GM11168 (cell line): ENCODE results near the gene ARL2BP.
"Not testable (repeated sequence)": the region's sequence is repeated elsewhere in the genome, so short reads cannot be mapped to it uniquely, and the experiment has no call there.

Experiments
- in situ Hi-C: fragments of 300-500 bp; cut with MboI; formaldehyde crosslinking; loops from one replicate; pipeline ENCODE4 v1.12.0; 2022; ENCODE audit warnings: low sequenced_read_pairs; ENCODE audit not compliant: unreplicated experiment

Gene ARL2BP

DNA sequence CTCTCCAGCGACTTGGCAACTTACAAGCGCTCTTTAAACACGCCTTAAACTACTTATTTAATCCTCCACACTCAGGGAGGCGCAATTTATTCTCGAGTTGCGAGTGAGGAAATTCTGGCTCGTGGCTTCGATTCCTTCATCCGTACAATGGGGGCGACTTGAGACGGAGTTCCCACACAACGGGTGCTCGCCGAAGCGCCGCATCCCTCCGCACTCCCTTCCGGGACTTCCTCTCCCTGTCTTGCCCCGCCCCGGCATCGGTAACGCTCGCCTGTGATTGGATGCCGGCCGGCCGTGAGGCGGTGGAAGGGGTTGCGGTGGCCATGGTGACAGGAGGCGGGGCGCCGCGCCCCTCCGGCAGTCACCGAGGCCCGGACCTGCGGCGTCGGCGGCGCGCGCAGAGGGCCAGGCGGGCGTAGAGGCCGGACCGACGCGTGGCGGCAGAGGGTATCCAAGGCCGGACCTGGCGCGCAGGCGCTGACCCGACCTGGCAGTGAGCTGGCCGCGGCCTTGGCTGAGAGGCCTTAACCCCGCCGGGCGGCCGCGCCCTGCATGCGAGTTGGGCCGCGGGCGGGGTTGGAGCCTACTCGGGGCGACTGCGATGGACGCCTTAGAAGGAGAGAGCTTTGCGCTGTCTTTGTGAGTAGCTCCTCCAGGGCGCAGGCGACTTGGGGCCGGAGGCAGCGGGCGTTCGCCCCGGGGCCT lies at the start of gene ARL2BP:
TSS of gene ARL2BP (plus strand) at position 493 of the 705 bp plus-strand sequence. CDS start at position 602, 109 bp downstream.
- in situ Hi-C loops: no loop called here

DNA sequence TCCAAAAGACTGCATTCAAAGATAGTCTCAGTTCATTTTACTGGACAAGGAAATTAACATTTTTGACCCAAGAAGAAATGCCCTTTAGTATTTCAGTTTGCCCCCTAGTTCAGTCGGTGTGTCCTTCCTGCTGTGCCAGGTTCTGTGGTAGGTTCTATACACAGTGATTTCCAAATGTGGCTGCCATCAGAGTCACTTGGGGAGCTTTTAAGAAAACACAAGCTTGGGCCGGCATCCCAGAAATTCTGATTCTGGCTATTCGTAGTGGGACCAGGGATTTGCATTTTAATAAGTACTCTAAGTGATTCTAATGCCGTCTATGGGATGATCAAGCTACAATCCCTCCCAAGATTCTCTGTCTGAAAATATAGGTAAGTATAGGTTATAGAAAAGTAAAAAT lies 48.8 kb upstream of the ARL2BP start:
- in situ Hi-C loops: no loop called here

DNA sequence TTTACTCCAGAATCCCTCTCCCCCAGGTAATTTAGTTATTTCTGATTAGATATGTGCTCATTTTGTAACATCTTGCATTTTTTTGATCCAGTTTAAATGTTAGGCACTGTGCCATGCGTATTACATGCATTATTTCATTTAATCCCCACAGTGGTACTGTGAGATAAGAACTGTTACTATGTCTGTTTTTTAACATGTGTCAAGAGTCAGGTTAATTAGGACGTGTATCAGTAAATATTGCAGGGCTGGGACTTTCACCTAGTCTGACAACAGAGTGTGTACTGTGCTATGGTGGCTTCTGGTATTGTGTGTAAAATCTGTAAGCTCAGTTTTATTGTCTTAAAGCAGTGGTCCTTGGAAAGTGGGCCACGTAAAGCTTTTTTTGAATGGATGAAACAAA lies 48.3 kb upstream of the ARL2BP start:
- in situ Hi-C loops: no loop called here

DNA sequence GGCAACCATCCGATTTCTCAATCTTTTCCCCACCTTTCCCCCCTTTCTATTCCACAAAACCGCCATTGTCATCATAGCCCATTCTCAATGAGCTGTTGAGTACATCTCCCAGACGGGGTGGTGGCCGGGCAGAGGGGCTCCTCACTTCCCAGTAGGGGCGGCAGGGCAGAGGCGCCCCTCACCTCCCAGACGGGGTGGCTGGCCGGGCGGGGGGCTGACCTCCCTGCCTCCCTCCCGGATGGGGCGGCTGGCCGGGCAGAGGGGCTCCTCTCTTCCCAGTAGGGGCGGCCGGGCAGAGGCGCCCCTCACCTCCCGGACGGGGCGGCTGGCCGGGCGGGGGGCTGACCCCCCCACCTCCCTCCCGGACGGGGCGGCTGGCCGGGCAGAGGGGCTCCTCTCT lies 44.7 kb upstream of the ARL2BP start:
- in situ Hi-C loops: not testable (repeated sequence)

DNA sequence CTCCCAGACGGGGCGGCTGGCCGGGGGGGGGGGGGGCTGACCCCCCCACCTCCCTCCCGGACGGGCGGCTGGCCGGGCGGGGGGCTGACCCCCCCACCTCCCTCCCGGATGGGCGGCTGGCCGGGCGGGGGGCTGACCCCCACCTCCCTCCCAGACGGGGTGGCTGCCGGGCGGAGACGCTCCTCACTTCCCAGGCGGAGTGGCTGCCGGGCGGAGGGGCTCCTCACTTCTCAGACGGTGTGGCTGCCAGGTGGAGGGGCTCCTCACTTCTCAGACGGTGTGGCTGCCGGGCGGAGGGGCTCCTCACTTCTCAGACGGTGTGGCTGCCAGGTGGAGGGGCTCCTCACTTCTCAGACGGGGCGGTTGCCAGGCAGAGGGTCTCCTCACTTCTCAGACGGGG lies 44.1 kb upstream of the ARL2BP start:
- in situ Hi-C loops: not testable (repeated sequence)

DNA sequence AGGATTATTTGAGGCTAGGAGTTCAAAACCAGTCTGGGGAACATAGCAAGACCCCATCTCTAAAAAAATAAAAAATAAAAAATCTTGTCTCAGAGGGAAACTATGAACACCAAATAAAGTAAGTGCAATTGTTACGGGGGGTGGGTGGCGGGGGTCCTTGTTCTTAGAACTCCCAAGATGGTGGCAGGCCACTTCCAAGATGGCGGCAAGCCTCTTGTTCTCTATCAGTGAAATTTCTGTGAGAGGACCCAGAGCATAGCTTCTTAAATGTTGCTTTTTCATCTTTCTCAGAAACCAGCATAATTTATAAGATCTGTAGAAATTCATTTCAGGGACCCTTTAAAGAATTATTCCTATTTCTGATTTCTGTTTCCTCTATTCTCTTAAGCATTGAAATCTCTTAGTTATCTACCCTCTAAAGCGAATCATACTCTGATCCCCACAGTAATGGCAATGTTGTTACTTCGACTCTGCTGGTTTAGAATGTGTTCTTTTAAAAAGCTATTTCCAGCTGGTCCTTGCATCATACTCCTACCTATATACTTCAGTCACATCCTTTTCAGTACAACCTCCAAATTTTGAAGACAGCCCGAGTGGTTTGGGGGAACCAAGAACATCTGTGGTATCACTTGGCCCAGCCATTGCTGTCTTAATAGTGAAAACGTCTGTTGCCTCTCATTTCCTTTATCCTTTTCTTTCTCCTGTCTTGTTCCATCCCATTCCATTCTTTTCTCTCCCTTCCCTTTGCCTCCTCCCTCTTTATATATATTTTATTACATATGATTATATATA lies 42.8 kb upstream of the ARL2BP start:
- in situ Hi-C loops: no loop called here

DNA sequence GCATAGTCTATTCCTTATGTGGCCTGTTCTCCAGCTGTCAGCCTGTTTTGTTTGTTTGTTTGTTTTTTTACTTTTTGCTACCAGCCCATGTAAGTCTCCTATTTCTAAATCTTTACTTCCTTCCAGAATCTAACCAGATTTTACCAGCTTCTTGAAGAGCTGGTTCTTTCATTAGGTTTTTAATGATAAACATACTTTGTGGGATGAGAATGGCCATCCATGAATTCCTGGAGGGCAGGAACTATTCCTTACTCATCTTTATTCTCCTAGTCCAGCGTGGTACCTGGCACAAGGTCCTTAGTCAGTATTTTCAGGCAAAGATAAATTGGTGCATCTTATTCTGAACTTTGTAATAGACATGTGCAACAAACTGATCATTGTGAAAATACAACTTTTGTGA lies 41.6 kb upstream of the ARL2BP start:
- in situ Hi-C loops: no loop called here

DNA sequence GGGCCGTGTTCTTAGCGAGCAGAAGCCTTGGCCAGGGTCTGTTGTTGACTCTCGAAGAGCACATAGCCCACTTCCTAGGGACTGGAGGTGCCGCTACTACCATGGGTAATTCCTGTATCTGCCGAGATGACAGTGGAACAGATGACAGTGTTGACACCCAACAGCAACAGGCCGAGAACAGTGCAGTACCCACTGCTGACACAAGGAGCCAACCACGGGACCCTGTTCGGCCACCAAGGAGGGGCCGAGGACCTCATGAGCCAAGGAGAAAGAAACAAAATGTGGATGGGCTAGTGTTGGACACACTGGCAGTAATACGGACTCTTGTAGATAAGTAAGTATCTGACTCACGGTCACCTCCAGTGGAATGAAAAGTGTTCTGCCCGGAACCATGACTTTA lies 40.4 kb upstream of the ARL2BP start:
- in situ Hi-C loops: no loop called here

DNA sequence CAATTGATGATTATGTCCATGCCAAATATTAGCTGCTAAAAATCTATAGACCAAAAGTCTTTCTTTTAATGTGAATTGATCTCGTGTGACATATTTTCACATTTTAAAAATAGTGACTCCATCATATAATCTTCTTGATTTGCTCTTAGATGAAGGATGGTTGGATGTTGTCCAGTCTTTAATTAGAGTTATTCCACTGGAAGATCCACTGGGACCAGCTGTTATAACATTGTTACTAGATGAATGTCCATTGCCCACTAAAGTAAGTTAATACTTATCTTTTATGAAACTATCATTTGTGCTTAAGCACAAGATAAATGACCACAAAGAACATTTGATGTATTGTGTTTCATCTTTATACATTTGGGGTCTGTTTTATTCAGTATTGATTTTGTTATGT lies 36.1 kb upstream of the ARL2BP start:
- in situ Hi-C loops: no loop called here

DNA sequence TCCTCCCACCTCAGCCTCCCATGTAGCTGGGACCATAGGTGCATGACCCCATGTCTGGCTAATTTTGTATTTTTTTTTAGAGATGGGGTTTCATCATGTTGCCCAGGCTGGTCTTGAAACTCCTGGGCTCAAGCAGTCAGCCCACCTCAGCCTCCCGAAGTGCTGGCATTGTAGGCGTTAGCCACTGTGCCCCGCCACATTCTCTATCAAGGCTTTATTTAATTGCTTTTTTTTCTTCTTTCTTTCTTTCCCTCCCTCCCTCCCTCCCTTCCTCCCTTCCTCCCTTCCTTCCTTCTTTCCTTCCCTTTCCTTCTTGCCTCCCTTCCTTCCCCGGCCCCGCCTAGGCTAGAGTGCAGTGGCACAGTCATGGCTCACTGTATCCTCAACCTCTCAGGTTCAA lies 35.3 kb upstream of the ARL2BP start:
- in situ Hi-C loops: no loop called here

DNA sequence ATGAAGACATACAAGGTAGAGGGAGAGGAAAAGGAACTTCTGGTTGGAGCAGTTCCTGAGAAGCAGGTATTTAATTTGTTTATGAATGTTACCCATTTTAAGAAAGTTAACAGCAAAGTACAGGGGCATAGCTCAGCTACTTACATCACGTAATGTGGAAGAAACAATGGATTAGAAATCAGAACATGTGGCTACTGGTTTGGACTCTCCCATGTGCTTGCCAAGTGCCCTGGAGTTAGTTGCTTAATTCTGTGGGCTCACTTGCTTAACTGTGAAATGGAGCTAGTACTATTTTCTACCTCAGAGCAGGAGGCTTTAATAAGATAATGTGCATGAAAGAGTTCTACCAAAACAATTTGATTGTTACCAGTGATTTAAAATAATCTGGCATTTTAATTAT lies 31.6 kb upstream of the ARL2BP start:
- in situ Hi-C loops: no loop called here

DNA sequence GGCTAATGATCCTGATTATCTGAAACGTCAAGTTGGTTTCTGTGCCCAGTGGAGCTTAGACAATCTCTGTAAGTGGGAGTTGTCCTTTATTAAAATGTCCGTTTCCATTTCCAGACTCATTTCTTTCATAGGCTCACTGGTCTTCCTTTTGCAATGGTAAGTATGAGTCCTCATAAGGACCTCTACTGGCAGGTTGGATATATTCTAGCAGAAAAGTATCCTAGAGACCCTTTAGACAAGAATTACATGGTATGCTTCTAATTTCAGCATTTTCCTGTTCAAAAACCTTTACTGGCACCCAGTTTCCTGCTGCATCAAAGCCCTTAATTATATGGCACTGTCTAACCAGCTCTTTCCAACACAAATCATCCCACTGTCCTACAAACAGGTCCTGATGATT lies 28.1 kb upstream of the ARL2BP start:
- in situ Hi-C loops: no loop called here

DNA sequence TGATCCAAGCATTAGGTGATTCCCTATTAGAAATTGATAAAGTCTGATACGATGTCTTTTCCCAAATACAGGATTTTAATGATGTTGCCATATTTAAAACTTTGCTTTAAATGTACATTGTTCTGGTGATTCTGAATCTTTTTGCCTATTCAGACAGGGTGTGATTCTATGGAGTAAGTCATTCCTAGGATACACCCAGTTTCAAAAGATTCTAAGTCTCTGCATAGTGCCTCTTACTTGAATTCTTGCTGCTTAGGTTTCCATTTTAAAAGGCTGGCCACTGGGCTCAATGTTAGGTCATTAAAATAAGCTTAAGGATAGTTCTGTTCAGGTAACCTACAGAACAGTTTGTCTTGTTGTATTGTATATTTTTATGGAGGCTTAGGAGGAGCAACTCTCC lies 22.0 kb upstream of the ARL2BP start:
- in situ Hi-C loops: no loop called here

DNA sequence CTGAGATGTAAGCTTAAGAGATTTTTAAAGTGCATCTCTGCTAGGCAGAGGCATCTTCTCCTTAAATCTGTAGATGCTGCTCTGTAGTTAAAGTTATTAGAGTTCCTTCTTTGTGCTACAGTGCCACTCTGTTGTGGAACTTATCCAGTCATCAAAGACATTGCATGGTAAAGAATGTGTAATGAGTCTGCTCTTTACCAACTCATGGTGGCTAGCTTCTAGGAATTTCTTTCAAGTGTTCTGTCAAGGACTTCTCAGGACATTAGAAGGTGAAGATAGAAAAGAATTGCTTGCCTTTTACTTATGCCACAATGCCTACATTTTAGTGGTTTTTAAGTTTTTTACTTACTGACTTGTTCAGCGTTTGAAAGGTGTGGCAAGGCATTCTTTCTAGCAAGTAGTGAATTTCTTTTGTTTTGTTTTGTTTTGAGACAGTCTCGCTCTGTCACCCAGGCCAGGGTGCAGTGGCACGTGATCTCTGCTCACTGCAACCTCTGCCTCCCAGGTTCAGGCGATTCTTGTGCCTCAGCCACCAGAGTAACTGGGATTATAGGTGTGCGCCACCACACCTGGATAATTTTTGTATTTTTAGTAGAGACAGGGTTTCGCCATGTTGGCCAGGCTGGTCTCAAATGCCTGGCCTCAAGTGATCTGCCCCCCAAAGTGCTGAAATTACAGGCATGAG lies 20.3 kb upstream of the ARL2BP start:
- in situ Hi-C loops: no loop called here

DNA sequence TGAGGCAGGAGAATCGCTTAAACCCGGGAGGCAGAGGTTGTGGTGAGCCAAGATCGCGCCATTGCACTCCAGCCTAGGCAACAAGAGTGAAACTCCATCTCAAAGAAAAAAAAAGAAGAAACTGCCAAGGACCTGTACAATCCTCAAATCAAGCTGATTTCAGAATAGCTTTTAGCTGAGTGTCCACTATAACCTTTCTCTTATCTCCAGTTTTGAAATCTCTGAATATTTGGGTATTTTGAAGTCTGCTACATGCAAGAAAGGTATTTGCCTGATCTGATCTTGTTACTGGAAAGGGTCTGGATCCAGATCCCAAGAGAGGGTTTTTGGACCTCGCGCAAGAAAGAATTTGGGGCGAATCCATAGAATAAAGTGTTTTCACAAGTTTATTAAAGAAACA lies 19.1 kb upstream of the ARL2BP start:
- in situ Hi-C loops: no loop called here

DNA sequence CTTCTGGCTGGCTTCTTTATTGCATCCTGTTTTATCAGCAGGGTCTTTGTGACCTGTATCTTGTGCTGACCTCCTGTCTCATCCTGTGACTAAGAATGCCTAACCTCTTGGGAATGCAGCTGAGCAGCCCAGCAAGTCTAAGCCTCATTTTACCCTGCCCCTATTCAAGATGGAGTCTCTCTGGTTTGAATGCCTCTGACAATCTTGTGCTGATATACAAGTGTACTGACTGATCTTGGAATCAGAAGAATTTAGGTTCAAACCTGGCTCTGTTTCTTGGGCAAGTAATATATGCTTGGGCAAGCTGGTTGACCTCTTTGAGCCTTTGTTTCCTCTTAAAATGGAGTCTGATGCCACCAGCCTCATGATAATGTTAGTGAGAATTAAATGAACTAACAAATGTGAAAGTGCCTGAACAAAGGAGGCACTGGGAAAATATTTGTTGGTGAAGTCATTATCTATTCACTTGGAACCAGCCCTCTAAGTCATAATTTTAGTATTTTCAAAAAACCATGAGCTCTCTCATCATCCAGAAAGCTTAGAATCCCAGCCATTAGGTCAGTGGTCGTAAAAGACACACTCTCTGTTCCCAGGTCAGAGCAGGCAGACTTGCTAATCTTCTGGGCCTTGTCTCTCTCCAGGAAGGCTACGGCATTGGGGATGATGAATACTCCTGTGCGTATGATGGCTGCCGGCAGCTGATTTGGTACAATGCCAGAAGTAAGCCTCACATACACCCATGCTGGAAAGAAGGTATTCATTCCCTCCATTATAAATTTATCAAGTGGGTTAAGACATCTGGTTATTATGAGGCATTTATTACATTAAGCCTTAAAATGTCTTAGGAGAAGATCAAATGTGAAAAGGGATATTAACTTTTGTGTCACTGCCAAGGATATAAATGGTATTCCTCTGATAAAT lies 18.1 kb upstream of the ARL2BP start:
- in situ Hi-C loops: no loop called here

DNA sequence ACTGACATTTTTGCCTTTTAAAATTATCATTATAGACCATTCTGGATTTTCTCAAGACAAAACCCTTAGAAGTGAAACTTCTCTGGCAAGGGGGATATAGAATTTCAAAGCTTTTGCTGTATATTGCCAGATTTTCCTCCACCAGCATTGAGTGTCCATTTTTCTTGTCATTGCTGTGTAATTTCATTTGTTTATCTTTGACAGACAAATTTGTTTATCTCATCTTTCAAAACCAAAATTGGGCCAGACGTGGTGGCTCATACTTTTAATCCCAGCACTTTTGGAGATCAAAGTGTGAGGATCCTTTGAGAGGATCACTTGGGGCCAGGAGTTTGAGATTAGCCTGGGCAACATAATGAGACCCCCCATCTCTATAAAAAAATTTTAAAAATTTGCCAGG lies 16.0 kb upstream of the ARL2BP start:
- in situ Hi-C loops: no loop called here

DNA sequence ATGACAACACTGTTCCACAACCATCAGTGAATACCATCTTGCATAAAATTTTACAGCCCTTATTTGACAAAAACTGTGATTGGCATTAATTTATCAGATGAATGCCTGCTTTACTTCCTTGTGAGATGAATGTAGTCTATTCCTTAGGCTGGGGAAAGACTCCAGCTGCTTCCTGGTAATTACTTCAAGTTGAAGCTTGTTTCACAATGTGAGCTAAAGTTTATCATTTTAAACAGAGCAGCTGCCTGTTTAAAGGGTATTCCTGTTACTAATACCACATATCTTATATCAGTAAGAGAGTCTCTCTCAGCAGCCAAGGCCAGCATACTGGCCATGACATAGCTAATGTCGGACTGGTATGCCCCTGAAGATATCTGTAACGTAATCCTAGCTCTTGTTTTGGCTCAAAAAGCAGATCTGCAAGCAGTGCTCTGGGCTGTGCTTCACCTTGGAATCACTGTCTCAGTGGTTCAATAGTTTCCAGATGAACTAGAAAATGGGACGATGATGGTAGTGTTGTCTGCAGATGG lies 13.2 kb upstream of the ARL2BP start:
- in situ Hi-C loops: no loop called here

DNA sequence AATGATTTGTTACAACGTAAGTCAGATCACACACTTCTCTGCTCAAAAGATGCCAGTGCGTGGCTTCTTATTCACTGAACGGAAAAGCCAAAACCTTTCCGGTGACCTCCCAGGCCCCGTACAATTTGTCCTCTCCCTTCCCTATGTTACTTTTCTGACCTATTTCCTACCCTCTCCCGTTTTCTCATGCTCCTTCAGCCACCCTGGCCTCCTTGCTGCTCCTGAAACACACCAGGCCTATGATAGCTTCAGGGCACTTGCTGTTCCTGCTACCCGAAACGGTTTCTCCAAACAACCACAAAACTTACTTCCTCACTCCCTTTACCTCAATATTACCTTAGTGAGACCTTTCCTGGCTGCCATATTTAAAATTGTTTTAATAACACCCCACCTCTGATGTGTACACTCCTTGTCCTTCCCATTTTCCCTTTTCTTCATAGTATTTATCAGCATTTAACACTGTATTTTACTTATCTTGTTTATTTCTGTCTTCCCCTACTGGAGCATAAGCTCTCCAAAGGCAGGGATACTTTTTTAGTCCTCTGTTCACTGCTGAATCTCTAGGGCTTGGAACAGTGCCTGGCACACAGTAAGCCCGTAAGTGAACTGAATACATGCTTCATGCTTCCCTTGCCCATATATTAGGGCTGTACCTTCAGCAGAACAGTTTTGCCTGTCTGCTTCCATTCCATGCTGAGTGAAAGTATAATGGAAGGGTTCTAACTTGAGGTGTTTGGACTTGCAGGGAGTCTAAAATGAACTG lies 10.9 kb upstream of the ARL2BP start:
- in situ Hi-C loops: no loop called here
